Stimulated activated naive B cell treated with anti-CD40 and anti-IgM and Interleukin-4, amounts not matched to agents 10 μg/mL and 1 μg/mL and 100 μg/mL, for 72 hours (primary cell): ENCODE results near the gene CD276.
"Not testable (repeated sequence)": the region's sequence is repeated elsewhere in the genome, so short reads cannot be mapped to it uniquely, and the experiment has no call there.

Experiments
- ATAC-seq, 2 donors: fragments of 150-1000 bp; cut with Tn5 transposase; replicated peaks; 2 replicates each; pipeline ENCODE4 v1.10.0; 2021; ENCODE audit warnings: moderate library complexity in 1 of 2
- DNase-seq: peaks from one replicate; pipeline ENCODE4 v3.0.0; 2021
- H3K27ac Mint-ChIP-seq: one replicate; pipeline ENCODE4 v1.8.0; 2022; ENCODE audit warnings: mild to moderate bottlenecking, mixed read lengths
- H3K27me3 Mint-ChIP-seq, 2 donors: one replicate each; pipeline ENCODE4 v1.8.0; 2022; ENCODE audit warnings: mixed read lengths in 2 of 2
- H3K36me3 Mint-ChIP-seq, 2 donors: one replicate each; pipeline ENCODE4 v1.8.0; 2022; ENCODE audit warnings: mixed read lengths in 2 of 2, mild to moderate bottlenecking in 1 of 2
- H3K4me1 Mint-ChIP-seq, 2 donors: one replicate each; pipeline ENCODE4 v1.8.0; 2022; ENCODE audit warnings: mixed read lengths in 2 of 2, mild to moderate bottlenecking in 1 of 2
- H3K4me3 Mint-ChIP-seq, 2 donors: one replicate each; pipeline ENCODE4 v1.8.0; 2022; ENCODE audit warnings: mild to moderate bottlenecking in 2 of 2, mixed read lengths in 2 of 2, moderate library complexity in 1 of 2
- H3K9me3 Mint-ChIP-seq, 2 donors: one replicate each; pipeline ENCODE4 v1.8.0; 2022; ENCODE audit warnings: mixed read lengths in 2 of 2, mild to moderate bottlenecking in 1 of 2

CD276 gene

DNA sequence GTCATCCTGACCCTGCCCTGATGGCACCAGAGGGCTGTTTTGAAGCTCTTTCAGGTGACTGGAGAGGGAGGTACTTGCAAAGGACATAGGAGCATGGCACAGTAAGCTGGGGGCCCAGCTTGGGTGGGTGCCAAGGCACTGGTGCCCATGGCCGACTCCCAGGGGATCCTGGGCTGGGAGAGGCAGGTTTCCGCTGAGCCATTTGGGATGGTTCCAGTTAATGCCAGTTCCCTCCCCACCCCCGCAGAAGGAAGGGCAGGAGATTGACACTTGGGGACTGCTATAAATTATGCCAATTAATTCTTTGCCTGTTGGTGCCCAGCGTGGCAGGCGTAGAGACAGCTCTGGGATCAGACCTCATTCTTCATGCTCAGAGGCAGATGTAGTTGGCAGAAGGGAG lies 26.1 kb downstream of the CD276 start:
- no peaks in the 10 kb centered on the region for H3K4me1 Mint-ChIP-seq
- no peaks in the 10 kb centered on the region for H3K36me3 Mint-ChIP-seq
- no peaks in the 10 kb centered on the region for H3K9me3 Mint-ChIP-seq
- no peak overlapping the region for H3K27ac Mint-ChIP-seq
- ATAC-seq (no peak), DNase-seq (no peak)
- H3K4me3 Mint-ChIP-seq, result no peak overlapping the region
- peaks cover 26 to 43% of the 10 kb centered on the region in 2 donors for H3K27me3 Mint-ChIP-seq

GRCh38 chr15:73711526-73711925 lies 27.3 kb downstream of the CD276 start:
- H3K4me3 Mint-ChIP-seq, result no peak overlapping the region
- H3K4me1 Mint-ChIP-seq, result no peaks in the 10 kb centered on the region
- H3K9me3 Mint-ChIP-seq, result no peaks in the 10 kb centered on the region
- ATAC-seq, result no peak
- H3K27me3 Mint-ChIP-seq, result peaks cover 22 to 36% of the 10 kb centered on the region in 2 donors
- DNase-seq, result no peak
- no peak overlapping the region for H3K27ac Mint-ChIP-seq
- no peaks in the 10 kb centered on the region for H3K36me3 Mint-ChIP-seq

DNA sequence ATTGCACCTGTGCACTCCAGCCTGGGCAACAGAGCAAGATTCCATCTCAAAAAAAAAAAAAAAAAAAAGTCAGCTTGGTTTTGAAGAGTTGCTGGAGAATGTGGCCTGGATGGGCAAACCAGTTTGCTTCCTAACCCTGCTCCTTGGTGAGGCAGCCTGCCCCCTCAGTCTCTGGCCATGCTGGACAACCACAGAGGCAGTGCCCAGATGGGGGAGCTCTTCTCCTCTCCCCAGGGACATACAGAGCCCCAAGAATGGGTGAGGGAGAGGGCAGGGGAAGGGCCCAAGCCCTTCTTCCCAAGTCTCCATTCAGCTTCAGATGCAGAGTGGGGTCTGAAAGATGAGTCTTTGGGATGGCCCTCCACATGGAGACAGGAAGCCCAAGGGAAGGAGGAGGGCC lies 27.9 kb downstream of the CD276 start:
- ATAC-seq (no peak), DNase-seq (no peak)
- Mint-ChIP-seq H3K4me1 (no peaks in the 10 kb centered on the region), H3K27ac (no peak overlapping the region), H3K9me3 (no peaks in the 10 kb centered on the region), H3K4me3 (no peak overlapping the region), H3K27me3 (peaks cover 22 to 32% of the 10 kb centered on the region in 2 donors), H3K36me3 (no peaks in the 10 kb centered on the region)

- H3K27ac Mint-ChIP-seq, result no peak overlapping the region
- H3K4me1 Mint-ChIP-seq, result no peaks in the 10 kb centered on the region
- H3K27me3 Mint-ChIP-seq, result peaks cover 19 to 25% of the 10 kb centered on the region in 2 donors
- H3K36me3 Mint-ChIP-seq, result no peaks in the 10 kb centered on the region
- H3K4me3 Mint-ChIP-seq, result no peak overlapping the region
- ATAC-seq (no peak), DNase-seq (no peak)
- no peaks in the 10 kb centered on the region for H3K9me3 Mint-ChIP-seq
Observed at GRCh38 chr15:73714695-73715301, 30.6 kb downstream of the CD276 start.

GRCh38 chr15:73715417-73715816 lies 31.2 kb downstream of the CD276 start:
- H3K9me3 Mint-ChIP-seq, result no peaks in the 10 kb centered on the region
- H3K36me3 Mint-ChIP-seq, result no peaks in the 10 kb centered on the region
- peaks cover 21 to 26% of the 10 kb centered on the region in 2 donors for H3K27me3 Mint-ChIP-seq
- DNase-seq (no peak), ATAC-seq (no peak)
- H3K4me1 Mint-ChIP-seq, result no peaks in the 10 kb centered on the region
- no peak overlapping the region for H3K27ac Mint-ChIP-seq
- no peak overlapping the region for H3K4me3 Mint-ChIP-seq

- DNase-seq, result no peak
- no peak for ATAC-seq
- Mint-ChIP-seq H3K4me3 (no peak overlapping the region), H3K27ac (no peak overlapping the region), H3K9me3 (no peaks in the 10 kb centered on the region), H3K4me1 (no peaks in the 10 kb centered on the region), H3K27me3 (peaks cover 21 to 29% of the 10 kb centered on the region in 2 donors), H3K36me3 (no peaks in the 10 kb centered on the region)
Observed at GRCh38 chr15:73716417-73716816, 32.2 kb downstream of the CD276 start.

GRCh38 chr15:73717206-73717605 lies 33.0 kb downstream of the CD276 start:
- no peaks in the 10 kb centered on the region for H3K4me1 Mint-ChIP-seq
- H3K27ac Mint-ChIP-seq, result no peak overlapping the region
- no peak for DNase-seq
- no peak overlapping the region for H3K4me3 Mint-ChIP-seq
- peaks cover 19 to 28% of the 10 kb centered on the region in 2 donors for H3K27me3 Mint-ChIP-seq
- ATAC-seq, result no peak
- H3K36me3 Mint-ChIP-seq, result no peaks in the 10 kb centered on the region
- H3K9me3 Mint-ChIP-seq, result no peaks in the 10 kb centered on the region

DNA sequence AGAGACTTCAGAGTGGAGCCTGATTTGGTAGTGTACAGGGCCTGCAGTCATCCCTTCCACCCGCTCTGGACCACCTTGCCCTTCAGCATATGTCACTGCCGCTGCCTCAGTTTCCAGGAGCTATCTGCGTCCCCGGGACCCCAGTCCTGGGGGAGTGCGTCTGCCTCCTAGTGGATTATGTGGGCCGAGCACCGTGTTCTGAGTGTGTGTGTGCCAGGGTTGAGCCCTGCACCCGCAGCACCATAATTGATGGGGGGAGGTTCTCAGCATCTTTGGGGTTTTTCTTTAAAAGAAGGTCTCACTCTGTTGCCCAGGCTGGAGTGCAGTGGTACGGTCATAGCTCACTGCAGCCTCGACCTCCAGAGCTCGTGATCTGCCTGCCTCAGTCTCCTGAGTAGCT lies 33.6 kb downstream of the CD276 start:
- peaks cover 15 to 24% of the 10 kb centered on the region in 2 donors for H3K27me3 Mint-ChIP-seq
- DNase-seq (no peak), ATAC-seq (no peak)
- H3K9me3 Mint-ChIP-seq, result no peaks in the 10 kb centered on the region
- no peak overlapping the region for H3K4me3 Mint-ChIP-seq
- no peak overlapping the region for H3K27ac Mint-ChIP-seq
- no peaks in the 10 kb centered on the region for H3K4me1 Mint-ChIP-seq
- no peaks in the 10 kb centered on the region for H3K36me3 Mint-ChIP-seq

GRCh38 chr15:73718694-73719093 lies 34.5 kb downstream of the CD276 start:
- no peaks in the 10 kb centered on the region for H3K9me3 Mint-ChIP-seq
- peaks cover 20 to 23% of the 10 kb centered on the region in 2 donors for H3K27me3 Mint-ChIP-seq
- no peak overlapping the region for H3K27ac Mint-ChIP-seq
- ATAC-seq (no peak), DNase-seq (no peak)
- H3K4me3 Mint-ChIP-seq, result no peak overlapping the region
- H3K4me1 Mint-ChIP-seq, result no peaks in the 10 kb centered on the region
- no peaks in the 10 kb centered on the region for H3K36me3 Mint-ChIP-seq

DNA sequence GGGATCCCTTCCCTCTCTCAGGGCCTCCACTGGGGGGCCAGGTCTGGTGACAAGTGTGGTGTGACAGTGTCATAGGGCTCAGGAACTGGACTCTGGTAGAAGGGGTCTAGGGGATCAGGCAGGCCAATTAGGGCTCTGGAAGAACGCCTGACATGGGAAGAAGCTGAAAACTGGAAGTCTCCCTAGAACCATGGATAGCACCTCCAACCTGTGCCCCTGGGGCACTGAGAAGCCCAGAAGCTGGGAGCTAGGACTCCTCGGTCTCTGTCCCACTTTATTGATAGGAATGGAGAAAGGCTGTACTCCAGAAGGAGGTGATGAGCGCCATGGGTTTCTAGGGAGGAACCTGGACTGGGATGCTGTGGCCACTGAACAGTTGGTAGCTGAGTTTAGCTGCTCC lies 38.2 kb downstream of the CD276 start:
- H3K4me3 Mint-ChIP-seq, result no peak overlapping the region
- H3K9me3 Mint-ChIP-seq, result no peaks in the 10 kb centered on the region
- H3K27me3 Mint-ChIP-seq, result peaks cover 28 to 37% of the 10 kb centered on the region in 2 donors
- no peaks in the 10 kb centered on the region for H3K4me1 Mint-ChIP-seq
- no peaks in the 10 kb centered on the region for H3K36me3 Mint-ChIP-seq
- no peak for DNase-seq
- no peak for ATAC-seq
- H3K27ac Mint-ChIP-seq, result no peak overlapping the region

DNA sequence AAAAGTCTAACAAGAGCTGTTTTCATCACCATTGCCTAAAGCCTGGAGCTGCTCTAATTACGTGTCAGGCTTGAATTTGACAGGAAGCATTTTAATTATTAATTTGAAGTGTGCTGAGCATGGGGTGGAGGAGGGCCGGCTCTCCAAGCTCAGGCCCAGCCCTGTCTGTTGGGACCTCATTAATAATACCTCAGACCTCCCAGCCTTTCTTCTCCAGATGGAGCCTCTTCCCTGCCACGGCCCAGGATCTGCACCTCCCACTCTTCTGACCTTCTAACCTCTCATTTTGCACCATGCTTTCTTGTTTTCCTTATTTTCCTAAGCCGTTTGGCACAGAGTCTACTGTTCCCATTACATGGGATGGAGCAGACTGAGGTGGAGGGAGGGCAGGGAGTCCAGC lies 39.0 kb downstream of the CD276 start:
- peaks cover 28 to 37% of the 10 kb centered on the region in 2 donors for H3K27me3 Mint-ChIP-seq
- H3K4me1 Mint-ChIP-seq, result no peaks in the 10 kb centered on the region
- ATAC-seq (no peak), DNase-seq (no peak)
- no peaks in the 10 kb centered on the region for H3K36me3 Mint-ChIP-seq
- H3K4me3 Mint-ChIP-seq, result no peak overlapping the region
- no peak overlapping the region for H3K27ac Mint-ChIP-seq
- no peaks in the 10 kb centered on the region for H3K9me3 Mint-ChIP-seq

DNA sequence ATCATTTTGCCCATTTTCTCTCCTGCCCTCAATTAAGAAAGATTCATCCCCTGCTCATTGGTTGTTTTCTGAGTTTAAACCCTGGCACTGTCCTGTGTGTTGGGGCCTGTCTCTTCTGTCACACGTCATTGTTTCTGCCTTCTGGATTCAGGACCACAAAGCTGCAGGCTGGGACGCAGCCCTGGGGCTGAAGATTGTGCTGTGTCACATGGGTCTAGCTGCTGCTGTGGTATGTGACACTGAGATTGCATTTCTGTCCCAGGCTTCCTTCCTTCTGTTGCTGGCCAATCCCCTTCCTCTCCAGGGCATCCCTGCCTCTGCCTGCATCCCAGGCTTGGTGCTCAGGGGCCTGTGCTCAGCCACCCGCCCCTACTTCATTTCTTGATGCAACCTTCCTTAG lies 40.0 kb downstream of the CD276 start:
- Mint-ChIP-seq H3K36me3 (no peaks in the 10 kb centered on the region), H3K4me3 (no peak overlapping the region), H3K4me1 (no peaks in the 10 kb centered on the region), H3K9me3 (no peaks in the 10 kb centered on the region), H3K27me3 (peaks cover 27 to 35% of the 10 kb centered on the region in 2 donors), H3K27ac (no peak overlapping the region)
- no peak for ATAC-seq
- no peak for DNase-seq

DNA sequence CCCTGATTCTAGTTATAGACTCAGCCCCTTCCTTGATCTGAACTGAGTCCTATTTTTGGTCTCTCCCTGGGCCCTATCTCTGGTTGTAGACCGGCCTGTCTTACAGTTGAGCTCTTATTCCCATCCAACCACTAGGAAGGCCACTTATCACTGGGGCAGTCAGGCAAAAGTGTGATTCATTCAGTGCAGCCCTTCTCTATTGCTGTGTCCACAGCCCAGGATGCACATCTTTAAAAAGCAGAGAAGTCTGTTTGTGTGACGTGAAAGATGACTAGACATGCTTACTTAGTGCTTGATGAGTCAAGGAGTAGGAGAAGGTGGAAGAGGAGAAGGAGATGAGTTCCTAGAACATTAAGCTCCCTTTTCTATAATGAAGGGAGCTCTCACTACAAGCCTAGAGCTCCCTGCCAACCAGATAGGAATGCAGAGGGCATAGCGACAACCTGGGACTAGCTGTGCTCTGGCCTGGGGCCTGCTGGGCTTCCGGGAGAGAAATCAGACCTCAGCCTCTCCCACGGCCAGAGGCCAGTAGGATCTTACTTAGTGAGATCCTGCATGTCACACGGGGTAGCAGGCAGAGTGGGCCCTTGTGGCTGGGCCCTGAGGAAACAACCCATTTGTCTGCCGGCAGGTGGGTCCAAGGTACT lies 43.3 kb downstream of the CD276 start:
- peaks cover 0 to 3% of the 10 kb centered on the region in 2 donors for H3K9me3 Mint-ChIP-seq
- peaks cover 16 to 27% of the 10 kb centered on the region in 2 donors for H3K27me3 Mint-ChIP-seq
- H3K27ac Mint-ChIP-seq, result no peak overlapping the region
- ATAC-seq (no peak), DNase-seq (no peak)
- no peaks in the 10 kb centered on the region for H3K4me1 Mint-ChIP-seq
- no peaks in the 10 kb centered on the region for H3K36me3 Mint-ChIP-seq
- H3K4me3 Mint-ChIP-seq, result no peak overlapping the region

- not testable (repeated sequence) for H3K9me3 Mint-ChIP-seq, DNase-seq, H3K36me3 Mint-ChIP-seq, ATAC-seq, H3K4me3 Mint-ChIP-seq, H3K27ac Mint-ChIP-seq, H3K4me1 Mint-ChIP-seq, H3K27me3 Mint-ChIP-seq
Observed at GRCh38 chr15:73732051-73732450, 47.9 kb downstream of the CD276 start.

GRCh38 chr15:73732930-73733329 lies 48.7 kb downstream of the CD276 start:
- H3K27me3 Mint-ChIP-seq, result peaks cover 0 to 6% of the 10 kb centered on the region in 2 donors
- ATAC-seq, result no peak

More at GRCh38 chr15:73732930-73733329, 48.7 kb downstream of the CD276 start:
- Mint-ChIP-seq H3K9me3 (peaks cover 0 to 3% of the 10 kb centered on the region in 2 donors), H3K27ac (no peak overlapping the region), H3K4me1 (no peaks in the 10 kb centered on the region), H3K4me3 (no peak overlapping the region), H3K36me3 (no peaks in the 10 kb centered on the region)
- no peak for DNase-seq
